CMK (cell line): ENCODE data around the gene GGT6.

Experiments used
- DNase-seq: peaks from one replicate; pipeline ENCODE4 v3.0.0-alpha.2; 2010; ENCODE audit warnings: low read depth

Gene GGT6

DNA sequence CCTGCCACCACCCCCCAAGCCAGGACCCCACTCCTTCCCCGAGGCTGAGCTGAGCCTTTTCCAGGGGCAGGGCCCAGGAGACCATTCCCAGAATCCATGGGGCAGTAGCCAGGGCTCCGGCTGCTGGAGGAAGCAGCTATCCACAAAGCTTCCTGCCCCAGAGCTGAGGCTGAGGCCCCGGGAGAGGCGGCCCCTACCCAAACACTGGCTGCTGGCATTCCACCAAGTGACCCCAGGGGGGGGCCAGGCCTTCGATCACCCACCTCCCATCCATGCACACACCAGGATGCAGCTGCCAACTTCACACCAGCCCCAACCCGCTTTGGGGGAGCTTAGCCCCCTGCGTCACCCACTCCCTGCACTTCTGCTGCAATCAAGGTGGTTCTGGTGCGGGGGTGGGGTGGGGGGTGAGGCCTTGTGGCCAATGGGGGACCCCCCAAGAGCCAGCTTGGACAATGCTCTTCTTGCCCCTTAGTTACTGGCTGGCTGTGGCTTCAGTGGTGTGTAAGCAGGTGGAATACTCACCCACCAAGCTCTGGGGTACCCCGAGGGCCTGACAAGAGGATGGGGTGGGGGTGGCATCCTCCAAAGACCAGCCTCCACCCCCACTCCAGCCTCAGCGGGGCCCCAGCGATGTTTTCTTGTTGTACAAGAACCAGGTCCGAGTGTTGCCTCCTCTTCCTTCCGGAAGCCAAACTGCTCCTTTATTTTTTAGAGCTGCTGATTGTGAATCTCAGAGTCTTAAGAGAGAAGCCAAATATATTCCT, 22.0 kb downstream of the GGT6 start:
- DNase-seq, result no peak

DNA sequence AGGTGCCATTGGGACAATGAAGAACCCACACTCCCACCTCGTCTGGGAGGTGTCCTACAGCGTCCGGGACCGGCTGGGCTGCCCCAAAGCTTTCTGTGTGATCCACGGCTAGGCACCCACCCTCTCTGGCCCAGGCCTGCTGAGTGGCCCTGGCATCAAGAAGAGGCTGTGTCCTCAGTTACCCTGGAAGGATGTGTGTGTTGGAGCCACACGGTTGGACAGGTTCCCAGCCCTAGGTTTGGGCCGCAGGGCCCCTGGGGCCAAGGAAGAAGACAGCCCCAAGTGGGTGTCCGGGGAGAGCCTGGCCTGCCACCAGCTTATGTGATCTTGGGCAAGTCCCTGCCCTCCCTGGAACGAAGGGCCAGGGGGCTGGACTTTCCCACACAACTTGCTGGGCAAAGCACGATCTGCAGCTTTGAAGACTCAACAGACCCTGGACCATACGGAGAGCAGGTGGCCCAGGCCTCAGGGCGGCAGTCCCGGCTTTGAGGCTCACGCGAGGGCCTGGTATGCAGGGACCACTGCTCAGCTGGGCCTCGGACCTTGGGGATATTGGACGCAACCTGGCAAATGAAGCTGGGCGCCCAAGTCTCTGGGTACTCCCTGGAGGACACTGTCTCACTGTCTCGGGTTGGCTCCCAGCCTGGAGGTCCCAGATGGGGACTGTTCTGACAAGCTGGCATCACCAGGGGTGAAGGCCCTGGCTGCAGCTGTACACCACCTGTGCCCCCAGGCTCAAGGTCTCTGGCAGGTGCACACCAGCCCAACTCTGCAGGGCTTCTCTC, 22.7 kb downstream of the GGT6 start:
- DNase-seq, result no peak

GRCh38 chr17:4536742-4537411, 23.5 kb downstream of the GGT6 start:
- DNase-seq, result no peak

GRCh38 chr17:4536259-4536741, 24.1 kb downstream of the GGT6 start:
- no peak for DNase-seq

DNA sequence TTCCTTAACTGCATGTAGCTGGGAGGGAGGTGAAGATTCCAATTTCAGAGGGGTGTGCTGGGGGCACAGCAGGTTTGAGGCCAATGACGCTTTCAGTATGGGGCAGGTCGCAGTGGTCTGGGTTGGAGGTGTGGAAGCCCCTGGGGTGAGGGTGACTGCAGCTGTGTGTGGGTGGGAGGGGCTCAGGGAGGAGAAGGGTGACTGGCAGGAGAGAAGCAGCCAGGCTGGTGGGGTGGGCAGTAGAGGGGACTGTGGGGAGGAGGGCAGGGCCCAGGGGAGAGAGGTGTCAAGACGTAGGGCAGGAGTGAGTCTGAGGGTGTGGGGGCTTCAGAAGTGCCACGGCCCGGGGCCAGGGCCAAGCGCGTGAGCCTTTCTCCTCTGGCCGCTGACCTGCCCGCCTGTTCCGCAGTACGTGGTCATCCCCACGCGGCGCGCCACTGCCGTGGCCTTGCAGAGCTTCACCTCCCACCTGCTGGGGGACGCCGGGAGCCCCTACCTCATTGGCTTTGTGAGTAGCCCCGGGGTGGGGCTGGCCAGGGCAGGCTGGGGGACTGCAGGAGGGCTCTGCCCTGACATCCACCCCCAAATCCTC, 24.6 kb downstream of the GGT6 start:
- no peak for DNase-seq

DNA sequence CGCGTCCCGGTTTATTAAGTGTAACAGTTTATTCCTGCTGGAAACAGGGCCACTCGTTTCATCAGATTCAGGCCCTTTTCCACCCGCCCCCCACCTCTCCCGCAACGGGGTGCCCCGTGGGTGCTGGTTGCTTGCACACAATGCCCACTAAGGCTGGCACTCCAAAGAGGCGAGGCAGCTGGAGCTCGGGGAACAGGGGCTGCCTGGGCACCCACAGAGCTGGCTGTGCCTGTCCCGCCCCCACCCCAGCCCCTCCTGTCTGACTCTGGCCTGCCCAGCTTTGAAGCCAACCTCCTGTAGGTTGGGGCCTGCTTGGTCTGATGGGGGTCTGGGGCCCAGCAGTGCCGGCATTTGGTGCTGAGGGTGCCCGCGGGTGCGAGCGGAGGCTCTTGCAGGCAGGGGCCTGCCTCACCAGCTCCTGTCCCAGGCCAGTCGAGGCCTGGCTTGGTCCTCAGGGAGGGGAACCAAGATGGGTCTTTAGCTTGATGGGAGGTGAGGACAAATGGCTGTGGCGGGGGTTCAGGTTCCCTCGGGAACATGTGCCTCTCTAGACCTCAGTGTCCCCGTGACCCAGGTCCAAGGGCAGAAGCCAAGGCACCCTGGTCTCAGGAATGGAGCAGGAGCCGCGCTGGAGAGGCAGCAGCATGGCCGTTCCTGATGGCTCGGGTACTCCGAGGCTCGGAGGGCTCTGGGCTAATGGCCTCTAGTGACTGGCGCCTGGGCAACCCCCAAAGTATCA, 25.3 kb downstream of the GGT6 start:
- no peak for DNase-seq

DNA sequence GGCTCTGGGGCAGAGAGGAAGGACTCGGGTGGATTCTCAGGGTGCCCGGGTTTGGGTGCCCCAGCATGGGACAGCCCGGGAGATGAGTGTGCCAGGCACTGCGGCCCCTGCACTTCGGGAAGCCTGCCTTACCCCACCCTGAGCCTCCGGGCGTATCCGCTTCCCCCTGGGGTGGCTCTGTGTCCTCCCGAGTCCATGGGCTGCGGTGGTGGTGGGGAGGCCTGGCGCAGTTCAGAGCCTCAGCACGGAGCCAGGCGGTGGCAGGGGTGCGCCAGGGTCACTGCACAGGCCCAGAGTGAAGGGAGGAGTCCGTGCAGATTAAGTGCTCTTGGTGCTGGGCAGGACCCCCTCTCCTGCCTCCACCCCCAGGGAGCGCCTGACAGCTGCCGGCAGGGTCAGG, 25.9 kb downstream of the GGT6 start:
- DNase-seq, result no peak

DNA sequence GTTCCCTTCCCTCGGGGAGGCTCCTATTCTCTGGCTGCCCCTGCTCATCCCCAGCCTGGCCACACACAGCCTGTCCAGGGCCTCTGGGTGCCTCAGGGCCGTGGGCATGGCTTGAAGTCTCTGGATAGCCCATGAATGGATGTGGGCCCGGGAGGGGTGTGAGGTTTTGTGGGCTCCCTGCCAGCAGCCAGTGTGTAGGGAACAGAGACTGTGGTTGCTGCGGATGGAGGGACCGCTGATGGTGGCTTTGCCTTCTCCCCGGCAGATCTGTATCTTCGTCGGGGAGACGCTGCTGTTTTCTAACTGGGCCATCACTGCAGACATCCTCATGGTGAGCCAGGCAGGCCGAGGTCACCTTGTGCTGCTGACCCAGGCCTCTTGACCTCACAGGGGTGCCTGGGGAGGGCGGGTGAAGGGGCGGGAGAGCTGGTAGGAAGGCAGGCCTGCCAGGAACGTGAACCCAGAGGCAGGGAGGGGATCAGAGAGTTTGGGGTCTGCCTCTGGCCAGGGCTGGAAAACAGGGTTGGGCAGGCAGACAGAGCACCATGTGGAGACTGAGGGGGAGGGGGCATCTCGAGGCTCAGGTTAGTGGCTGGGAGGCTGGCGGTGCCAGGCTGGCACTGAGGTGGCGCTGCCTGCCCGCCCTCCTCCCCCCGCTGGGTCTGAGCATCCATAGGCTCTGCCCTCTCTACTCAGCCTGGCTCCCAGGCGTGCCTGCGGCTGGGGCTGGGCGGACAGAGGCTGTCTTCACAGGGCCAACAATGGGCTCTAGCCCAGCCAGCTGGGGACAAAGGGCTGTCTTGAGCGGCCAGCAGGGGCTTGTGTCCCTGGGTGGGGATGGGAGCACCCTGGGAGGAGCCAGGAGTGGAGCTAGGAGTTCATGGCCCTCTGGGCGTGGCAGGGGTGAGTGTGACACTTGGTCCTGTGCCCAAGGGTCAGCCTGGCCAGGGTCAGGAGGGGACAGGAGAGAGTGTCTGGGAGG, 26.6 kb downstream of the GGT6 start:
- no peak for DNase-seq

DNA sequence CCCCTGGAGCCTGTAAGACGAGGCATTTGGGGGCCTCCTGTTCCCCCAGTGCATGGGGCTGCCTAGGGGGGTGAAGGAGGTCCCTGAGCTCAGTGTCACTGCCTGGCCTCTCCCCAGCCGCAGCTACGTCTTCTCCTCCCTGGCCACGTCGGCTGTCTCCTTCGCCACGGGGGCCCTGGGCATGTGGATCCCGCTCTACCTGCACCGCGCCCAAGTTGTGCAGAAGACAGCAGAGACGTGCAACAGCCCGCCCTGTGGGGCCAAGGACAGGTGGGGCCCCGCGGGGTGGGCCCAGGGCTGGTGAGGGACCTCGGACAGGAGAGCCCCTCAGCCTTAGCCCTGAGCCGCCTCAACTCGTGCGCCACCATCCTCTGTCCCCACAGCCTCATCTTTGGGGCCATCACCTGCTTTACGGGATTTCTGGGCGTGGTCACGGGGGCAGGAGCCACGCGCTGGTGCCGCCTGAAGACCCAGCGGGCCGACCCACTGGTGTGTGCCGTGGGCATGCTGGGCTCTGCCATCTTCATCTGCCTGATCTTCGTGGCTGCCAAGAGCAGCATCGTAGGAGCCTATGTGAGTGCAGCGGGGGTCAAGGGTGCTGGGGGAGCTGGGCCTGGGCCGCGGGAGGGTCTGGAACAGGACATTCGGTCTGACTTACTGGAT, 27.4 kb downstream of the GGT6 start:
- no peak for DNase-seq

DNA sequence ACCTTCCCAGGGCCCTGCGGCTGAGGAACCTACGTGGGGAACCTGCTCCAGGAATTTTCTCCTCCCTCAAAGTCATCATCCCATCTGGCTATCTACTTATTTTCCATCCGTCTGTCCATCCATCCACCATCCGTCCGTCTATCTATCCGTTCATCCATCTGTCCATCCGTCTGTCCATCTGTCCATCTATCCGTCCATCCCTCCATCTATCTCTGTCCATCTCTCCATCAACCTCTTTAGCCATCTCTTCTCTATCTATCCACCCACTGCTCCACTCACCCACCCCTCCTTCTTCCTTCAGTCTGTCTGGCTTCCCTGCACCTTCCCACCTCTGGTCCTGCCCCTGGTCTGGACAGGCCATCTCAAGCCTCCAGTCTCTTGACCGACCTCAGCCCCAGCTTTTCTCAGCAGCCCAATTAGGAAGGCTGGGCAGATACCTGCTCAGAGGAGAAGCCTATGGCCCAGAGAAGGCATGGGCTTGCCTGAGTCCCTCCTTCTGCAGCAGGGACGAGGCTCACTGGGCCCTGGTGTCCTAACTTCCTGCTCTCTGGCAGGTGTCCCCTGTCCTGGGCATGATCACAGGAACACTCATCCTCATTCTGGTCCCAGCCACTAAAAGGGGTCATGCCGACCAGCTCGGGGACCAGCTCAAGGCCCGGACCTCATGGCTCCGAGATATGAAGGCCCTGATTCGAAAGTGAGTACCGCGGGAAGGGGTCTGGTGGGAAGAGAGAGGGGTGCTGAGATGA, 28.2 kb downstream of the GGT6 start:
- no peak for DNase-seq

DNA sequence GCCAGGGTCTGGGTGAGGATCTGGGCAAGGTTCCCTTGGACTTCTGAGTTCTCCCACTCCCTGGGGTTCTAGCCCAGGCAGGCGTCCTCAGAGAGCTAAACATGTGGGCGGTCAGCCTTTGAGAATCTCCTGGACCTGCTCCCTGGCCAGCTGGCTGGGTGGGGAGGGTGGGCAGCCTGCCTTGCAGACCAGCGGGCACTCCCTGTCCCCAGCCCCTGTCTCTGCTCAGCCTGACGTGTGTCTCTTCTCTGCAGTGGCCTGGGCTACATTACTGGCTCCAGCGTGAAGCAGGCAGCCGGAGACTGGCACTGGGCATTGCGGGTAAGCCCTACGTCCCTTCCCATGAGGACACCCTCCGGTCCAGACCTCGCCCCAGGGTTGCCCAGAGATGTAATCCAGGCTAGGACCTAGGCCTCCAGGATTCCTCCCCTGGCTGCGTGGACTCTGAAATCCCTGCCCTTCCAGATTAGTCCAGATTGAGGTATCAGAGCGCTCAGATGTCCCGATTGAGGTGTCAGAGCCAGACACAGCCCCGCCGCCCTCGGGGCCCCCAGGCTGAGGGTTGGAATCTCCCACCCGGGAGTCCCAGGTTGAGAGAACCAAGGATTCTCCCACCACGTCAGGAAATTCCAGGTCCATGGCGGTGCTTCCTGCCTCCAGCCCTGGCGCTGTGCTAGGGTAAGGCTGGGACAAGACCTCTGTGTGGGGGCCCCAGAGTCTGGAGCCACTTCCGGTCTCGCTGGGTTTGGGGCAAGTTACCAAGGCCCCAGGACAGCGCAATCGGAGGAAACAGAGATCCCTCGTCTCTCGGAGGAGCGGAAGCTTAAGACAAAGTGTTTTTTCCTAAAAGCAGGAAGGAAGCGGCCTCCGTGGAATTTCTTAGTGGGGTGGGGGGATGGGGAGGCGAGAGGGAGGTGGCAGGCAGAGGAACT, 29.3 kb downstream of the GGT6 start:
- DNase-seq, result no peak

GRCh38 chr17:4529533-4530152, 30.7 kb downstream of the GGT6 start:
- DNase-seq, result no peak

DNA sequence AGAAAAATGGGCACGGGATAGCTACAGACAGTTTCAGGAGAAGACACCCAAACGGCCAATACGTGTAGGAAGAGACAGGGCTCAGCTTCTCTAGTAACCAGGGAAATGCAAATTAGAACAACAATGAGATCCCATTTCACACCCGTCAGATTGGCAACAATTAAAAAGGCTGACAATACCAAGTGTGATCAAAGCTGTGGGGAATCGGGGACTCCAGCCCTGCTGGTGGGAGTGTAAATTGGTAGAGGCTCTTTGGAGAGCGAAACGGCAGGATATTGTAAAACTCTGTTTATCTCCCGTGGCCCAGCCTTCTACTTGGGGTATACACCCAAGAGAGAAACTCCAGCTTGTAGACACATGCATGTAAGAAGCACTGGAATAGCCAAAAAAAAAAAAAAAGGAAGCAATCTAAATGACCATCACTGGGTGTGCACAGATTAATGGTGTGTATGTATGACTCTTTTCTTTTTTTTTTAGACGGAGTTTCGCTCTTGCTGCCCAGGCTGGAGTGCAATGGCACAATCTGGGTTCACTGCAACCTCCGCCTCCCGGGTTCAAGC, 32.7 kb downstream of the GGT6 start:
- DNase-seq, result no peak

- no peak for DNase-seq
These were observed 33.2 kb downstream of the GGT6 start for GRCh38 chr17:4527134-4527533.

- no peak for DNase-seq
These were observed 34.5 kb downstream of the GGT6 start for GRCh38 chr17:4525691-4526397.

GRCh38 chr17:4523946-4524345, 36.4 kb downstream of the GGT6 start:
- no peak for DNase-seq

GRCh38 chr17:4522661-4523060, 37.7 kb downstream of the GGT6 start:
- DNase-seq, result no peak
